Body of pancreas (tissue), 4 donors: ENCODE data around the gene TBL1X.

Source experiments
- POLR2A ChIP-seq, 3 donors: fragments of 450-650 bp; IDR thresholded peaks; one replicate each; pipeline ENCODE4 v1.6.1; 2016; ENCODE audit warnings: antibody characterized with exemption in 3 of 3, mild to moderate bottlenecking in 2 of 3
- TF ChIP-seq, protein P1 (sequence below), 7 experiments: fragments of 450-650 bp in 4 of 7; fragments of 200-600 bp in 3 of 7; sonication (generic) in 3 of 7; IDR thresholded peaks; one replicate each; pipeline ENCODE4 v1.5.1; 2016 to 2019; ENCODE audit warnings: antibody characterized with exemption in 7 of 7

- TF ChIP-seq, protein P1, sequence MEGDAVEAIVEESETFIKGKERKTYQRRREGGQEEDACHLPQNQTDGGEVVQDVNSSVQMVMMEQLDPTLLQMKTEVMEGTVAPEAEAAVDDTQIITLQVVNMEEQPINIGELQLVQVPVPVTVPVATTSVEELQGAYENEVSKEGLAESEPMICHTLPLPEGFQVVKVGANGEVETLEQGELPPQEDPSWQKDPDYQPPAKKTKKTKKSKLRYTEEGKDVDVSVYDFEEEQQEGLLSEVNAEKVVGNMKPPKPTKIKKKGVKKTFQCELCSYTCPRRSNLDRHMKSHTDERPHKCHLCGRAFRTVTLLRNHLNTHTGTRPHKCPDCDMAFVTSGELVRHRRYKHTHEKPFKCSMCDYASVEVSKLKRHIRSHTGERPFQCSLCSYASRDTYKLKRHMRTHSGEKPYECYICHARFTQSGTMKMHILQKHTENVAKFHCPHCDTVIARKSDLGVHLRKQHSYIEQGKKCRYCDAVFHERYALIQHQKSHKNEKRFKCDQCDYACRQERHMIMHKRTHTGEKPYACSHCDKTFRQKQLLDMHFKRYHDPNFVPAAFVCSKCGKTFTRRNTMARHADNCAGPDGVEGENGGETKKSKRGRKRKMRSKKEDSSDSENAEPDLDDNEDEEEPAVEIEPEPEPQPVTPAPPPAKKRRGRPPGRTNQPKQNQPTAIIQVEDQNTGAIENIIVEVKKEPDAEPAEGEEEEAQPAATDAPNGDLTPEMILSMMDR (IDR thresholded peaks at IDR 0.05): no peak
- TF ChIP-seq POLR2A (IDR thresholded peaks at IDR 0.05): no peak
These were observed 185.2 kb downstream of the TBL1X start for GRCh38 chrX:9650091-9650490.
